GM18951 (cell line): Measurements from ENCODE around the gene DCHS2.

ENCODE experiments used
- POLR2A ChIP-seq: IDR thresholded peaks from 4 replicates; pipeline ENCODE4 v1.6.1; 2011; ENCODE audit warnings: mild to moderate bottlenecking; ENCODE audit not compliant: insufficient read length, insufficient read depth; ENCODE audit errors: extremely low read depth
- in situ Hi-C: fragments of 300-500 bp; cut with MboI; formaldehyde crosslinking; loops from one replicate; pipeline ENCODE4 v1.12.0; 2022; ENCODE audit warnings: low sequenced_read_pairs, mixed read lengths, inconsistent platforms; ENCODE audit not compliant: unreplicated experiment

Gene DCHS2

GRCh38 chr4:154452798-154453346, 38.7 kb downstream of the DCHS2 start:
- no peak for TF ChIP-seq POLR2A
- in situ Hi-C loops = no loop called here

DNA sequence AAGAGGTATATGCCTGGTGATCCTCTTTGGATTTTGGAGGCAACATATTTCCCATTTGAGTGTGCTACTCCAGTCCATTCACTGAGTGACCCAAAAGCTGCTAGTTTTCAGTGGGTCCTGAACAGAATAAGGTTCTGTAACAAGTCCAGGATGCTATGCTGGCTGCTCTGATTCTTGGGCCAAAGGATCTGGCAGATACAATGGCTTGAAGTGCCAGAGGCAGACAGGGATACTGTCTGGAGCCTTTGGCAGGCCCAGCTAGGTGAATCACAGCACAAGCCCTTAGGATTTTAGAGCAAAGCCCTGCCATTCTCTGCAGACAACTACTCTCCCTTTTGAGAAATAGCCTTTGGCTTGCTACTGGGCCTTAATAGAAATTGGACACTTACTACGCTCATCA, 40.6 kb downstream of the DCHS2 start:
- TF ChIP-seq POLR2A = no peak
- in situ Hi-C loops = no loop called here

DNA sequence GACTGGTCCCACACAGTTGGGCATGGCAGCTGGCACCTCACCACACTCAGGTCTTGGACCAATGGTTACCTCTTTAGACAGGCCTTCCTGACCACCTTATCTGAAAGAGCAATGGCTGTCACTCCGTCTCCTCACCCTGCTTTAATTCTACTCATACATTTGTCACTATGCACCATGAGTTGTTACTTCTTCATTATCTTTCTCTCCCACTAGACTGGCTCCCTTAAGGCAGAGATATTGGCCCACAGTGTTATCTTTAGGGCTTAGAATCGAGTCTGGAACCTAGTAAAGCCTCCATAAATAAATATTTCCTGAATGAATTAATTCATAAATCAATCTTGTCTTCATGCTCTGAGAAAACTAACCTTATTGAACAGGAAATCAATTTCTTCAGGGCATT, 46.6 kb downstream of the DCHS2 start:
- in situ Hi-C loops = no loop called here
- no peak for TF ChIP-seq POLR2A

- in situ Hi-C loops = no loop called here
- no peak for TF ChIP-seq POLR2A
Measured at GRCh38 chr4:154441982-154442381, 49.6 kb downstream of the DCHS2 start.

DNA sequence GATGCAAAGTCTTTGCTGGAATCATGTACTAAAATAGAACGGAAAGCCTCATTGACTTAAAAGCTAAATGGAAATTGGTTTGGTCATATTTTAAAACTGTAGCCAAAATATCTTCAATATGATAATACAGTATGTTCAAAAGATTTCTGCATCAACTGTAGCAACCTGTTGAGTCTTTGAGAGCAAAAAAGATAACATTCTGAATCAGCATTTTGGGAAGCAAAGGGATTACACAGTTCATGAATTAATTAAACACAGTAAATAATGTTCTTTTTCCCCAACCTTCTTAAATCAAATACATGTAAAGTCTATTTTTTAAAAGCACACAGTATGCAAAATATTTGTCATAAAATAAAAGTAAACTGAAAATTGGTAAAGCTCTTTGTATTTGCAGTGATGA, 50.5 kb downstream of the DCHS2 start:
- TF ChIP-seq POLR2A = no peak
- in situ Hi-C loops = no loop called here

DNA sequence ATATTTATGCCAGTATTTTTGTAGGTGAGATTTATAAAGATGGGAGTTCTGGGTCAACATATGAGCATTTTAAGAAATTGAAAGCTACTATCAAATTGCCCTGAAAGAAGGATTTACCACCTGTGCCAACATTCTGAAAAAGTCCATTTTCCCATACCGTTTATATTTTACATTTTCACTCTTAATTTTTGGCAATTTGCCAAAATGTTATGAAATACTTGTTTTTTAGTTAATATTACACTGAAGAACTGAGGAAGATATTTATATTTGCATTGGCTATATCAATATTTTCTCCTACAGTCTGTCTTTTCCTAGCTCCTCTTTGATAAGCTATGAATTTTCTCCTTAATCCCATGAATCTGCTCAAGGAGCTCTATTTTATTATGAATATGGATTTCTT, 52.4 kb downstream of the DCHS2 start:
- in situ Hi-C loops = no loop called here
- TF ChIP-seq POLR2A = no peak

- in situ Hi-C loops = no loop called here
- TF ChIP-seq POLR2A = no peak
Measured at GRCh38 chr4:154435895-154436294, 55.7 kb downstream of the DCHS2 start.

DNA sequence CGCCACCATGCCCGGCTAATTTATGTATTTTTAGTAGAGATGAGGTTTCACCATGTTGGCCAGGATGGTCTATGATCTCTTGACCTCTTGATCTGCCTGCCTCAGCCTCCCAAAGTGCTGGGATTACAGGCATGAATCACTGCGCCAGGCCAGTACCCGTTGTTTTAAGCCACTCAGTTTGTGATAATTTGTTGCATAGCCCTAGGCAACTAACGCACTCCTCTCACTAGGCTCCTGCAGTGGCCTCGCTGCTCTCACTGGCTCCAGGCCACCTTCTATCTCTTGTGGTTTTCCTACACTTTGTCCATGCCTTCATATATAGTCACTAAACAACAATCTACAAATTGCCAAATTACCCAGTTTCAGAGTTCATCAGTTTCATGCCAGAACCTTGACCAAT, 58.1 kb downstream of the DCHS2 start:
- no peak for TF ChIP-seq POLR2A
- in situ Hi-C loops = no loop called here

- TF ChIP-seq POLR2A = no peak
- in situ Hi-C loops = no loop called here
Measured at GRCh38 chr4:154429176-154429575, 62.4 kb downstream of the DCHS2 start.

GRCh38 chr4:154427149-154427548, 64.5 kb downstream of the DCHS2 start:
- TF ChIP-seq POLR2A = no peak
- in situ Hi-C loops = no loop called here

DNA sequence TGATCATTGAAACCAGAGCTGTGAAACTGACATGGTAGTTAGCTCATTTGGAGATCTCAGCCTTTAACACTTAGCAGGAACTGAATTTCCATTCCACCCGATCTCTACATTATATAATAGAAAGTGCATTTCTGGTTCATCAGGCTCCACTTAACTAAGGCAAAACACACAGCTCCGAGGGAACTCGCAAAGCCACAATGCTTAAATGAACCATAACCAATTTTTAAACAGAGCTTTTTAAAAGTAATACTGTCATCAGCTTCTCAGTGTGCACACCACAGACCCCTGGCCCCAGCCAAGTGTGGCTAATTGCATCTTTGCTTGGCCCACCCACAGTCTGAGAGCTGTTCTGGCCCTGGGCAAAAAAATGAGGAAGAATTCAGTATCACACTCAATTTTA, 66.1 kb downstream of the DCHS2 start:
- no peak for TF ChIP-seq POLR2A
- in situ Hi-C loops = no loop called here

DNA sequence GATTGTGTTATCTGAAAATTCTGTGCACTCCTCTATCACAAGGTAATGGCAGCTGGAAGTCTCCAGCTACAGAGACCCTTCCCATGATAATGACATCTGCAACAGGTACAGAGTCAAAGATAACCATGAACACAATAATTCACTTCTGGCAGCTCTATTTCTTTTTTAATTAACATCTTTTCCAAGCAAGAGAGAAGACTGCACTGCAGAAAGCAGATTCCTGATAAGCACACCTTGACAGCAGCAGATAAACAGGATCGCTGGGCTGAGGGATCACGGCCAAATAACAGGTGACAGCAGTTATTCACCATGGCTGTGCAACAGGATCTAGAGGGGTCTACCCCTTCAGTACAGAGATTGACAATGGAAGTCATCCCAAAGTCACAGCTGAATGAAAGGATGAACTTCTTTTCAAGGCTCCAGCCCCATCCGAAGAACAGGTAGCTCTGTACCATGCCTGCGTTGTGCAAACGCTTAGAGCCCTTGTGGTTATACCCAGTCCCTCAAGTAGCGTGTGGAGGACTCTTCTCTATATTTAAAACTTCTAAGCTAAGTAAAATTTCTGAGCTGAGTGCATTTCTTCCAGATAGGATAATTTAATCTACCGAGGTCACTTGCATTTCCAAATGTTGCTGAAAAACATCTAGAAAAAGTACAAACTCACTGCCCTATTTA, 66.7 kb downstream of the DCHS2 start:
- in situ Hi-C loops = no loop called here
- no peak for TF ChIP-seq POLR2A

DNA sequence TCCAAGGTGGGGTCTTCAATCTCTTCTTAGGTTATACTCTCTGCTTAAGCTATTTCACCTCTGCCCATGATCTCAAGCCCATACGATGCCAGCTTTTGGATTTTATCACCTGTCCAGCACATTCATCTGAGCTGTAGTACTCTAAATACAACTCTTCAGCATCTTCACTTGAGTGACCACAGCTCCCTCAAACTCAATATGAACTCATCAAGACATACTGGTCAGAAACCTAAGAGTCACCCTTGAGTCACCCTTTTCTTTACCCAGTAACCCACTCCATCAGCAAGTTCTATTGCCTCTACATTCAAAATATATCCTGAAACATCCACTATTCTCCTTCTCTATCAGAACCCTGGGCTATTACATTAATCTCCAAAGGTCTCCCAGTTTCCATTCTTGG, 69.4 kb downstream of the DCHS2 start:
- in situ Hi-C loops = no loop called here
- no peak for TF ChIP-seq POLR2A

DNA sequence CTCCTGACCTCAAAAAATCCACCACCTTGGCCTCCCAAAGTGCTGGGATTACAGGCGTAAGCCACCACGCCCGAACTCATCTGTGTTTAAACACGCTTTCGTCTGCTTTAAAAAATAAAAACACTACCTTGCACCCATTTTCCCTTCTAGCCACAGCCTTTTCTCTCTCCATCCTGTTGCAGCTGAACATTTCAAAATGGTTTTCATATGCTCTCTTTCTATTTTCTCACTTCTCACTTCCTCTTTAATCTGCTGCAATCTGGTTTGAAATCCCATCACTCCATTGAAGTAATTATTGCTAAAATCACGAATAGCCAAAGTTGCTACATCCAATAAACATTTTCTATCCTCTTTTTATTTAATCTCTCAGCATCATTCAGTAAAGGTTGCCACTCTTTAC, 70.0 kb downstream of the DCHS2 start:
- in situ Hi-C loops = no loop called here
- no peak for TF ChIP-seq POLR2A

DNA sequence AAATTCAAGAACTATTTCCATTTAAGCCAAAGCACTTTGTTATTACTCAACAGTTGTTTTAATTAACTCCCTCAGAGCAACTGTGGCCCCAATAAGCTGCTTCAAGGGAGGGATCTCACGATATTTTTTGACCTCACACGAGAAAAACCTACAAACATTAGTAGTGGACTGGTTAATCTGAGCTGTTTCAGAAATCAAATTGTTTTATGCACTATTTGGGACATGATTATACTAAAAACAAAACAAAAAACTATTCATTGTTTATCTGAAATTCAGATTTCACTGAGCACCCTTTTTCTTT, 74.3 kb downstream of the DCHS2 start:
- TF ChIP-seq POLR2A = no peak

More for the DNA sequence above, 74.3 kb downstream of the DCHS2 start:
- in situ Hi-C loops = no loop called here
